ENCODE data around the gene ANGPTL5. TPM values are rescaled to one million over a fixed set of nuclear protein-coding genes. Genes with fewer than 3 reads are reported as not detected.

ANGPTL5 gene
- total RNA-seq, 1 donor from 2014 or later: 2.4 TPM

DNA sequence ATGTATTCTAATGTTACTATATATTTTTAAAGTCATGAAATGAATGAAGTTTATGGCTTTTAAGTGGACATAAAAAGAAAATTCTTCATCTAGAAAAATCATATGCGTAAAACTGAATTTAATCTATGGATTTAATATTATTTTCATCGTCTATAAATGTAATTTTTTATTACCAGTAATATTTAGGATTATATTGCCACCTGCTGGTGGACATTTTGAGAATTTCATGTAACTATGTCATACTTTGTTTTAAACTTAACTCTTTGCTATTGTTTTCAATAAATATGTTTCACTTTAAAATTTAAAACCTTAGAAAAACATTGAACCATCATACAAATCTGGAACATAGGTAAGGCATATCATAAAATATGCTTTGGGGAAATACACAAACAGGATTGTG lies 68.1 kb downstream of the ANGPTL5 start:
- Mint-ChIP-seq H3K27ac (ENCODE audit: unreplicated experiment) (no peak overlapping the region), H3K4me3 (ENCODE audit: unreplicated experiment) (no peak overlapping the region), H3K27me3 (ENCODE audit: unreplicated experiment) (peaks cover 2% of the 10 kb centered on the region), H3K36me3 (ENCODE audit: unreplicated experiment) (peaks cover 6% of the 10 kb centered on the region), H3K9me3 (ENCODE audit: unreplicated experiment) (peaks cover 4% of the 10 kb centered on the region), H3K4me1 (ENCODE audit: unreplicated experiment) (peaks cover 6% of the 10 kb centered on the region)
- DNase-seq (ENCODE audit: extremely low spot score, unreplicated experiment): no peak
- TF ChIP-seq CTCF (IDR thresholded peaks at IDR 0.05): peak; percentile 58

- DNase-seq (ENCODE audit: extremely low spot score, unreplicated experiment): no peak
- peaks cover 2% of the 10 kb centered on the region for H3K27me3 Mint-ChIP-seq (ENCODE audit: unreplicated experiment)
Observed at GRCh38 chr11:101844608-101845007, 71.7 kb downstream of the ANGPTL5 start.

DNA sequence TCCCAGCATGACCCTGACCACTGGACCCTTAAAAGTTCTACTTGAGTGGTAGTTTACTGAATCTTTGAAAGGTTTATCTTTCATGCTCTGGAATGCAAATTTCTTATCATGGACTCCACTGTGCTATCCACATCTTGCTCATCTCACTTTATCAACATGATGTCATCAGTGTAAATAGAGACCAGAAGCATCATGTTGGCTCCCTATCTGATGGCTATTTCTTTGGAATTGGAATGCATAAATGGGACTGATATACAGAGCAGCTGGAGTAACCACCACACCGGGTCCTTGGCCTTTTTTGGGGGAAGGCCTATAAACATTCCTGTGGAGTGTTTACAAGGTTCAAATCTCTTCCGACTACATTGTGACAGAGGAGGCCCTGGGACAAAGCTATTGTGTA lies 75.6 kb downstream of the ANGPTL5 start:
- Mint-ChIP-seq H3K27ac (ENCODE audit: unreplicated experiment) (no peak overlapping the region), H3K9me3 (ENCODE audit: unreplicated experiment) (peaks cover 9% of the 10 kb centered on the region), H3K27me3 (ENCODE audit: unreplicated experiment) (peaks cover 2% of the 10 kb centered on the region), H3K36me3 (ENCODE audit: unreplicated experiment) (peaks cover 6% of the 10 kb centered on the region), H3K4me3 (ENCODE audit: unreplicated experiment) (no peak overlapping the region), H3K4me1 (ENCODE audit: unreplicated experiment) (peaks cover 5% of the 10 kb centered on the region)
- no peak for DNase-seq (ENCODE audit: extremely low spot score, unreplicated experiment)
- no peak for TF ChIP-seq CTCF (IDR thresholded peaks at IDR 0.05)

More at GRCh38 chr11:101844608-101845007, 71.7 kb downstream of the ANGPTL5 start:
- no peak overlapping the region for H3K27ac Mint-ChIP-seq (ENCODE audit: unreplicated experiment)
- peaks cover 6% of the 10 kb centered on the region for H3K4me1 Mint-ChIP-seq (ENCODE audit: unreplicated experiment)
- no peak overlapping the region for H3K4me3 Mint-ChIP-seq (ENCODE audit: unreplicated experiment)
- peaks cover 13% of the 10 kb centered on the region for H3K9me3 Mint-ChIP-seq (ENCODE audit: unreplicated experiment)
- no peak for TF ChIP-seq CTCF (IDR thresholded peaks at IDR 0.05)
- H3K36me3 Mint-ChIP-seq (ENCODE audit: unreplicated experiment): peaks cover 6% of the 10 kb centered on the region

Other genes with a start within 250 kb of the ANGPTL5 start
- 8.9 and 9.6 TPM in 2 replicates for gene CEP126, start 1.5 kb downstream of the ANGPTL5 start, total RNA-seq
- gene CFAP300, start 130.9 kb upstream of the ANGPTL5 start, total RNA-seq: 3.1 and 4.9 TPM in 2 replicates
- gene YAP1, start 193.9 kb upstream of the ANGPTL5 start, total RNA-seq: 126 and 128 TPM in 2 replicates